K562 (cell line): ENCODE results near the gene CMTM1. TPM values are rescaled to one million over a fixed set of nuclear protein-coding genes. Genes with fewer than 3 reads are reported as not detected.
A peak's percentile ranks its signal among the peaks of the same experiment; 100 is the strongest.

ENCODE experiments used
- HOXB6 ChIP-seq: fragments of 250-450 bp; sonication (Bioruptor Pico); IDR thresholded peaks from 2 replicates; pipeline ENCODE4 v1.5.1; 2022; ENCODE audit warnings: mild to moderate bottlenecking, borderline replicate concordance
- NCOA4 ChIP-seq: fragments of 450-650 bp; IDR thresholded peaks from 2 replicates; pipeline ENCODE4 v1.6.1; 2018; ENCODE audit warnings: mild to moderate bottlenecking; ENCODE audit not compliant: partially characterized antibody
- ZBTB1 ChIP-seq: sonication (generic); formaldehyde crosslinking; IDR thresholded peaks from 2 replicates; pipeline ENCODE4 v1.8.1; 2023; ENCODE audit warnings: missing genetic modification reagents, low read depth, mild to moderate bottlenecking, borderline replicate concordance
- ZNF165 ChIP-seq: fragments of 250-450 bp; sonication (Bioruptor Pico); IDR thresholded peaks from 2 replicates; pipeline ENCODE4 v1.4.0; 2020; ENCODE audit warnings: borderline replicate concordance
- ZNF354B ChIP-seq: fragments of 250-450 bp; sonication (Bioruptor Pico); IDR thresholded peaks from 2 replicates; pipeline ENCODE4 v1.4.0; 2020
- polyA plus RNA-seq, 8 experiments: library from polyadenylated mRNA; depleted of rRNA in 4 of 8; stranded (reverse) in 5 of 8; unstranded in 3 of 8; fragments of >200 nt; fragmentation: Nextera tagmentation in 2 of 8; fragmentation: Illumina TruSeq in 1 of 8; extraction: Ambion mirVana in 2 of 8; extraction: Trizol in 1 of 8; gene quantifications; 2 replicates each; pipeline versions ENCODE4 v1.2.1 to v1.2.3, GENCODE V29; 2011 to 2014; ENCODE audit warnings: inconsistent platforms in 1 of 8, missing spikeins in 1 of 8
- total RNA-seq, 7 experiments: library from RNA; depleted of rRNA in 6 of 7; stranded (reverse); fragments of >200 nt in 6 of 7; fragmentation: Illumina TruSeq in 2 of 7; extraction: Trizol in 2 of 7; gene quantifications; 2 replicates each; pipeline versions ENCODE4 v1.2.1 to v1.2.3, GENCODE V29; 2011 to 2021; ENCODE audit warnings: low replicate concordance in 1 of 7
- TF ChIP-seq, protein P1 (sequence below): fragments of 450-650 bp; IDR thresholded peaks from 2 replicates; pipeline ENCODE4 v1.6.1; 2016; ENCODE audit warnings: missing biosample characterization, missing genetic modification characterization
- TF ChIP-seq, protein P2 (sequence below), 2 experiments: IDR thresholded peaks in 1 of 2; conservative IDR thresholded peaks in 1 of 2; 2 replicates each; pipeline ENCODE4 v1.6.1; 2016; ENCODE audit warnings: low read depth in 2 of 2, mild to moderate bottlenecking in 1 of 2, missing compliant biosample characterization in 1 of 2, missing genetic modification characterization in 1 of 2, moderate library complexity in 1 of 2
- TF ChIP-seq, protein P3 (sequence below): fragments of 200-800 bp; sonication (Bioruptor generic); IDR thresholded peaks from 2 replicates; pipeline ENCODE4 v1.6.1; 2016; ENCODE audit warnings: missing genetic modification characterization, missing compliant biosample characterization

Gene CMTM1
- total and polyA plus RNA-seq, 9 of the 15 experiments (the other 6 are each of a cell fraction or from before 2014, with no cell fraction given), result 0.25 to 2.6 (median 1.1) TPM; not detected in 2

DNA sequence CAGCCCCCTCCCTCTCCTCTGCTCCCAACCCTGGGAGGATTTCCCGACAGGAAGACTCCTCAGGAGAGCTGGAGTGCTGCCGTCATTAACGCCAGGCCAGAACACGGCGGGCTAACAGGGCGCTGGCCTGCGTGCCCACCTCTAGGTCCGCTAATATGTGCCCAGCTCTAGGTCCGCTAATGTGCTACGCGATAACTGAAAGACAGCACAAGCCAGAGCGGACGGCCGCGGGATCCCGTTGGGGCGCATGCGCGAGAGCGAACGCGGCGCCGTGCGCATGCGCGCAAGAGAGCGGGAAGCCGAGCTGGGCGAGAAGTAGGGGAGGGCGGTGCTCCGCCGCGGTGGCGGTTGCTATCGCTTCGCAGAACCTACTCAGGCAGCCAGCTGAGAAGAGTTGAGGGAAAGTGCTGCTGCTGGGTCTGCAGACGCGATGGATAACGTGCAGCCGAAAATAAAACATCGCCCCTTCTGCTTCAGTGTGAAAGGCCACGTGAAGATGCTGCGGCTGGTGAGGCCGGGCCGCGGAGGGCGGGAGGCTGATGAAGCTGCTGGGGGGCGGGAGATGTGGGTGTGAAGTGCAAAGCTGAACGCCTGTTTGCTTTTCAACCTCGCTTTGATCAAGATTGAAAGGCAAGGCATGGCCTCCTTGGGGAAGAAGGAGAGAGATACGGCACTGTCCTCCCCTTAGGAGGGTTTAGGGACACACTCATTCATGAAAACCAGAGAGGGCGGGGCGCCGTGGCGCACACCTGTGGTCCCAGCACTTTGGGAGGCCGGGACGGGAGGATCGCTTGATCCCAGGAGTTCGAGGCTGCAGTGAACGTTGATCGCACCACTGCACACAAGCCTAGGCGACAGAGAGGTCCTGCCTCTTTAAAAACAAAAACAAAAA is 13.7 kb upstream of the CMTM1 start, which contains the start of gene CKLF (continued):
- TF ChIP-seq ZNF165, result peak; percentile 30; the same call in 1 of the 2 replicates
- TF ChIP-seq, protein P1, sequence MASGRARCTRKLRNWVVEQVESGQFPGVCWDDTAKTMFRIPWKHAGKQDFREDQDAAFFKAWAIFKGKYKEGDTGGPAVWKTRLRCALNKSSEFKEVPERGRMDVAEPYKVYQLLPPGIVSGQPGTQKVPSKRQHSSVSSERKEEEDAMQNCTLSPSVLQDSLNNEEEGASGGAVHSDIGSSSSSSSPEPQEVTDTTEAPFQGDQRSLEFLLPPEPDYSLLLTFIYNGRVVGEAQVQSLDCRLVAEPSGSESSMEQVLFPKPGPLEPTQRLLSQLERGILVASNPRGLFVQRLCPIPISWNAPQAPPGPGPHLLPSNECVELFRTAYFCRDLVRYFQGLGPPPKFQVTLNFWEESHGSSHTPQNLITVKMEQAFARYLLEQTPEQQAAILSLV (tag), result no peak
- TF ChIP-seq NCOA4, result no peak
- TF ChIP-seq ZNF354B, result no peak
- TF ChIP-seq ZBTB1 (CRISPR knock-in tag), result peak; percentile 90
- TF ChIP-seq, protein P2, sequence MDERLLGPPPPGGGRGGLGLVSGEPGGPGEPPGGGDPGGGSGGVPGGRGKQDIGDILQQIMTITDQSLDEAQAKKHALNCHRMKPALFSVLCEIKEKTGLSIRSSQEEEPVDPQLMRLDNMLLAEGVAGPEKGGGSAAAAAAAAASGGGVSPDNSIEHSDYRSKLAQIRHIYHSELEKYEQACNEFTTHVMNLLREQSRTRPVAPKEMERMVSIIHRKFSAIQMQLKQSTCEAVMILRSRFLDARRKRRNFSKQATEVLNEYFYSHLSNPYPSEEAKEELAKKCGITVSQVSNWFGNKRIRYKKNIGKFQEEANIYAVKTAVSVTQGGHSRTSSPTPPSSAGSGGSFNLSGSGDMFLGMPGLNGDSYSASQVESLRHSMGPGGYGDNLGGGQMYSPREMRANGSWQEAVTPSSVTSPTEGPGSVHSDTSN (CRISPR knock-in tag; IDR thresholded peaks at IDR 0.05; ENCODE audit: low read depth), result no peak
- TF ChIP-seq, protein P2 (tag; conservative IDR thresholded peaks at IDR 0.05; ENCODE audit: low read depth), result no peak
- TF ChIP-seq, protein P3, sequence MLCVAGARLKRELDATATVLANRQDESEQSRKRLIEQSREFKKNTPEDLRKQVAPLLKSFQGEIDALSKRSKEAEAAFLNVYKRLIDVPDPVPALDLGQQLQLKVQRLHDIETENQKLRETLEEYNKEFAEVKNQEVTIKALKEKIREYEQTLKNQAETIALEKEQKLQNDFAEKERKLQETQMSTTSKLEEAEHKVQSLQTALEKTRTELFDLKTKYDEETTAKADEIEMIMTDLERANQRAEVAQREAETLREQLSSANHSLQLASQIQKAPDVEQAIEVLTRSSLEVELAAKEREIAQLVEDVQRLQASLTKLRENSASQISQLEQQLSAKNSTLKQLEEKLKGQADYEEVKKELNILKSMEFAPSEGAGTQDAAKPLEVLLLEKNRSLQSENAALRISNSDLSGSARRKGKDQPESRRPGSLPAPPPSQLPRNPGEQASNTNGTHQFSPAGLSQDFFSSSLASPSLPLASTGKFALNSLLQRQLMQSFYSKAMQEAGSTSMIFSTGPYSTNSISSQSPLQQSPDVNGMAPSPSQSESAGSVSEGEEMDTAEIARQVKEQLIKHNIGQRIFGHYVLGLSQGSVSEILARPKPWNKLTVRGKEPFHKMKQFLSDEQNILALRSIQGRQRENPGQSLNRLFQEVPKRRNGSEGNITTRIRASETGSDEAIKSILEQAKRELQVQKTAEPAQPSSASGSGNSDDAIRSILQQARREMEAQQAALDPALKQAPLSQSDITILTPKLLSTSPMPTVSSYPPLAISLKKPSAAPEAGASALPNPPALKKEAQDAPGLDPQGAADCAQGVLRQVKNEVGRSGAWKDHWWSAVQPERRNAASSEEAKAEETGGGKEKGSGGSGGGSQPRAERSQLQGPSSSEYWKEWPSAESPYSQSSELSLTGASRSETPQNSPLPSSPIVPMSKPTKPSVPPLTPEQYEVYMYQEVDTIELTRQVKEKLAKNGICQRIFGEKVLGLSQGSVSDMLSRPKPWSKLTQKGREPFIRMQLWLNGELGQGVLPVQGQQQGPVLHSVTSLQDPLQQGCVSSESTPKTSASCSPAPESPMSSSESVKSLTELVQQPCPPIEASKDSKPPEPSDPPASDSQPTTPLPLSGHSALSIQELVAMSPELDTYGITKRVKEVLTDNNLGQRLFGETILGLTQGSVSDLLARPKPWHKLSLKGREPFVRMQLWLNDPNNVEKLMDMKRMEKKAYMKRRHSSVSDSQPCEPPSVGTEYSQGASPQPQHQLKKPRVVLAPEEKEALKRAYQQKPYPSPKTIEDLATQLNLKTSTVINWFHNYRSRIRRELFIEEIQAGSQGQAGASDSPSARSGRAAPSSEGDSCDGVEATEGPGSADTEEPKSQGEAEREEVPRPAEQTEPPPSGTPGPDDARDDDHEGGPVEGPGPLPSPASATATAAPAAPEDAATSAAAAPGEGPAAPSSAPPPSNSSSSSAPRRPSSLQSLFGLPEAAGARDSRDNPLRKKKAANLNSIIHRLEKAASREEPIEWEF (CRISPR knock-in tag), result peak; percentile 23; the same call in 1 of the 2 replicates
- no peak for TF ChIP-seq HOXB6 (CRISPR knock-in tag)
